Astrocyte (in vitro differentiated cells and primary cell): Measurements from ENCODE around the gene INO80B.

Source experiments
- EZH2 ChIP-seq: IDR thresholded peaks from 2 replicates; pipeline ENCODE4 v1.6.1; 2012; ENCODE audit warnings: mild to moderate bottlenecking, low read length, inconsistent platforms; ENCODE audit not compliant: insufficient read depth
- TF ChIP-seq, protein P1 (sequence below): IDR thresholded peaks from 2 replicates; pipeline ENCODE4 v1.5.1; 2011; ENCODE audit warnings: low read depth, mild to moderate bottlenecking, inconsistent platforms, low read length, moderate library complexity; ENCODE audit not compliant: insufficient read depth

DNA sequence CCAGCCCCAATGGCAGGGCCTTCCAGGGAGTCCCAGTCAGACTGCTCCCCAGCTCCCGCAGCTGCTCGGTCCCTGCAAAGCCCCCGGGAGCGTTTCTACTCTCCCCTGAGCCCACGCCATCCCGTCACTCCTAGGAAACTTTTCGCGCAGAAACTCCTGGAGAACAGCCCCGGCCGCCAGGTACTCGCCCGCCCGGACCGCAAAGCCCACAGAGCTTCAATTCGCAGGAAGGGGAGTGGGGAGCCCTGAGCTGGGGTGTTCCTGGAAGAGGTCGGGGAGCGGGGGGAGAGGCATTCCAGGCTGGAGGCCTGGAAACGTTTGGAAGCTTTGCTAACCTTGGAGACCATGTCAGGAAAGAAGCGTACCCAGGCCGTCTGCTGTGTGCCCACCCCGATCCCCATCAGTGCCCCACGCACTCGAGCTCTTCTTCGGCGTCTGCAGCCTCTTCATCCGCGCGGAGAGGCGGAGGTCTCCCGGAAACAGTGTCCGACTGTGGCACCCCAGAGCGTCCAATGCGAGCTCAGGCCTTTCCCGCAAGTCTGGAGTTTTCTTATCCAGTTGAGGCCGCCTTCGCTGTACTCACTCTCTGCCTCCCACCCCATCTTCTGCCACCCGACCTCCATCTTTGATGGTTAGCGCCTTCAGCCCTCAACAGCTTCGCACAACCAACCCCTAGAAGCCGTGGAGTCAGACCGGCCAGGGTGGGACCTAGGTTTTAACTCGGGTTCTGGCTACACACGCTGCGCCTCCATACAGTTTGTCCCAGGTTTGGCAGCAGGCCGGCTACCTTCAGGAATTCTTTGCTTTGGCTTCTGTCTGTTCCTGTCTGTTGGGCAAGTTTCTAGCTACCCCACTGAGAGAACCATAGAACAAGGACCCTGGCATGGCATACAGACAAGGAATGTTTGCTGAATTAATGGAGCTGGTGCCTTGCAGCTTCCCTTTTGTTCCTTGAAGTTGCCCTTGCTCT is 48.9 kb downstream of the INO80B start:
- no peak for TF ChIP-seq EZH2
- TF ChIP-seq, protein P1, sequence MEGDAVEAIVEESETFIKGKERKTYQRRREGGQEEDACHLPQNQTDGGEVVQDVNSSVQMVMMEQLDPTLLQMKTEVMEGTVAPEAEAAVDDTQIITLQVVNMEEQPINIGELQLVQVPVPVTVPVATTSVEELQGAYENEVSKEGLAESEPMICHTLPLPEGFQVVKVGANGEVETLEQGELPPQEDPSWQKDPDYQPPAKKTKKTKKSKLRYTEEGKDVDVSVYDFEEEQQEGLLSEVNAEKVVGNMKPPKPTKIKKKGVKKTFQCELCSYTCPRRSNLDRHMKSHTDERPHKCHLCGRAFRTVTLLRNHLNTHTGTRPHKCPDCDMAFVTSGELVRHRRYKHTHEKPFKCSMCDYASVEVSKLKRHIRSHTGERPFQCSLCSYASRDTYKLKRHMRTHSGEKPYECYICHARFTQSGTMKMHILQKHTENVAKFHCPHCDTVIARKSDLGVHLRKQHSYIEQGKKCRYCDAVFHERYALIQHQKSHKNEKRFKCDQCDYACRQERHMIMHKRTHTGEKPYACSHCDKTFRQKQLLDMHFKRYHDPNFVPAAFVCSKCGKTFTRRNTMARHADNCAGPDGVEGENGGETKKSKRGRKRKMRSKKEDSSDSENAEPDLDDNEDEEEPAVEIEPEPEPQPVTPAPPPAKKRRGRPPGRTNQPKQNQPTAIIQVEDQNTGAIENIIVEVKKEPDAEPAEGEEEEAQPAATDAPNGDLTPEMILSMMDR, result no peak
